Panc1 (cell line): ENCODE results near the gene ADAMTS16. TPM values are rescaled to one million over a fixed set of nuclear protein-coding genes. Genes with fewer than 3 reads are reported as not detected.

ENCODE experiments used
- ATAC-seq: fragments of 200-7000 bp; cut with Tn5 transposase; 2 replicates; pipeline ENCODE4 v1.9.1; 2020; ENCODE audit warnings: mild to moderate bottlenecking, moderate library complexity
- BruUV-seq: library from RNA; stranded (reverse); fragments of 400-500 nt; replicated peaks from 2 replicates; lab custom pipeline; 2021; lab: Mats Ljungman, UMichigan
- CTCF ChIA-PET: fragments of 300-600 bp; sonication (Branson Sonifier 250); formaldehyde crosslinking; loops from one replicate; lab custom pipeline; 2022; ENCODE audit warnings: antibody characterized with exemption; lab: Charles Lee
- POLR2A ChIA-PET: fragments of 300-600 bp; sonication (Branson Sonifier 250); formaldehyde crosslinking; loops from one replicate; lab custom pipeline; 2022; ENCODE audit warnings: antibody characterized with exemption; lab: Charles Lee
- DNase-seq: peaks from one replicate; pipeline ENCODE4 v3.0.0-alpha.2; 2010; ENCODE audit warnings: low read depth, low spot score
- H3K27ac ChIP-seq: 2 replicates; pipeline ENCODE4 v1.5.1; 2011; ENCODE audit warnings: mild to moderate bottlenecking, low read length, inconsistent platforms
- H3K27me3 ChIP-seq: fragments of 200-500 bp; sonication (Bioruptor generic); 2 replicates; pipeline ENCODE4 v1.6.0; 2014; ENCODE audit warnings: low read length, inconsistent platforms; ENCODE audit not compliant: control insufficient read depth, insufficient read depth
- H3K36me3 ChIP-seq: fragments of 200-500 bp; sonication (Bioruptor generic); 2 replicates; pipeline ENCODE4 v1.5.1; 2014; ENCODE audit warnings: inconsistent platforms, mild to moderate bottlenecking, low read length, moderate library complexity; ENCODE audit not compliant: control insufficient read depth, insufficient read depth
- H3K4me1 ChIP-seq: 2 replicates; pipeline ENCODE4 v1.5.1; 2011; ENCODE audit warnings: inconsistent platforms, mild to moderate bottlenecking, low read length, moderate library complexity; ENCODE audit not compliant: control insufficient read depth, insufficient read depth
- H3K4me3 ChIP-seq, 2 experiments: 2 replicates each; pipeline ENCODE4 v1.5.1; 2011 to 2012; ENCODE audit warnings: low read depth in 2 of 2, low read length in 2 of 2, mild to moderate bottlenecking in 2 of 2, inconsistent platforms in 1 of 2, moderate library complexity in 1 of 2
- H3K9me3 ChIP-seq: fragments of 200-500 bp; sonication (Bioruptor generic); 2 replicates; pipeline ENCODE4 v1.5.1; 2014; ENCODE audit warnings: low read depth, mild to moderate bottlenecking, inconsistent platforms, low read length, moderate library complexity; ENCODE audit not compliant: control insufficient read depth, insufficient read depth
- CTCF ChIP-seq: fragments of 450-650 bp; IDR thresholded peaks from 2 replicates; pipeline ENCODE4 v1.5.1; 2017; ENCODE audit warnings: mild to moderate bottlenecking
- POLR2AphosphoS5 ChIP-seq: IDR thresholded peaks from 2 replicates; pipeline ENCODE4 v1.6.1; 2012; ENCODE audit warnings: mild to moderate bottlenecking, low read depth, low read length, moderate library complexity
- REST ChIP-seq, 2 experiments: IDR thresholded peaks; 2 replicates each; pipeline ENCODE4 v1.6.1; 2011 to 2012; ENCODE audit warnings: low read depth in 2 of 2, control low read depth in 1 of 2, low read length in 1 of 2, mild to moderate bottlenecking in 1 of 2, moderate library complexity in 1 of 2; ENCODE audit not compliant: insufficient read depth in 1 of 2
- SIN3A ChIP-seq: IDR thresholded peaks from 2 replicates; pipeline ENCODE4 v1.6.1; 2012; ENCODE audit warnings: low read depth, mild to moderate bottlenecking, low read length, moderate library complexity, borderline replicate concordance; ENCODE audit not compliant: insufficient read depth
- TCF7L2 ChIP-seq: IDR thresholded peaks from 2 replicates; pipeline ENCODE4 v1.6.1; 2011; ENCODE audit warnings: mild to moderate bottlenecking, low read depth, low read length, inconsistent platforms
- in situ Hi-C: cut with HindIII; loops from 2 replicates; pipeline ENCODE4 v1.10.0; 2016; ENCODE audit warnings: low sequenced_read_pairs, low pct_unique_long_range_greater_than_20kb
- intact Hi-C: fragments of 100-400 bp; cut with micrococcal nuclease; formaldehyde crosslinking; loops from one replicate; pipeline ENCODE4 v1.10.0; 2022; ENCODE audit not compliant: unreplicated experiment
- total RNA-seq: library from RNA; stranded (reverse); gene quantifications from one replicate; pipeline ENCODE4 v1.2.1, GENCODE V29; 2021; ENCODE audit not compliant: unreplicated experiment

Gene ADAMTS16
- total RNA-seq, 1 experiment from 2014 or later: 0.54 TPM

GRCh38 chr5:5200133-5200532, 60.0 kb downstream of the ADAMTS16 start:
- DNase-seq (no peak), ATAC-seq (no peak)
- no TSS peak for BruUV-seq
- intact Hi-C loops (no loop called here), in situ Hi-C loops (no loop called here)
- ChIA-PET POLR2A (no interaction called here), CTCF (no interaction called here)
- Histone ChIP-seq H3K9me3 (no peaks in the 10 kb centered on the region), H3K27ac (no peak overlapping the region), H3K4me1 (no peaks in the 10 kb centered on the region), H3K36me3 (no peaks in the 10 kb centered on the region), H3K4me3 (no peak overlapping the region), H3K27me3 (no peaks in the 10 kb centered on the region; the same call in 1 of the 2 replicates)
- TF ChIP-seq SIN3A (no peak), REST (IDR thresholded peaks at IDR 0.05; ENCODE audit: insufficient read depth in 1 of 2, low read depth in 2 of 2, low read length in 1 of 2) (no peak), CTCF (no peak), TCF7L2 (no peak), POLR2AphosphoS5 (no peak)

- Histone ChIP-seq H3K36me3 (no peaks in the 10 kb centered on the region), H3K27me3 (no peaks in the 10 kb centered on the region; the same call in 1 of the 2 replicates), H3K4me3 (no peak overlapping the region), H3K27ac (no peak overlapping the region), H3K9me3 (no peaks in the 10 kb centered on the region), H3K4me1 (no peaks in the 10 kb centered on the region)
- ChIA-PET CTCF (no interaction called here), POLR2A (no interaction called here)
- TF ChIP-seq SIN3A (no peak), TCF7L2 (no peak), REST (IDR thresholded peaks at IDR 0.05; ENCODE audit: insufficient read depth in 1 of 2, low read depth in 2 of 2, low read length in 1 of 2) (no peak), POLR2AphosphoS5 (no peak), CTCF (no peak)
- no peak for DNase-seq
- ATAC-seq: no peak
- BruUV-seq: no TSS peak
- intact Hi-C loops (no loop called here), in situ Hi-C loops (no loop called here)
Observed at GRCh38 chr5:5202321-5202720, 62.2 kb downstream of the ADAMTS16 start.
